Tibial nerve (tissue), 4 donors: ENCODE data around the gene ZMYND15.

ENCODE experiments used
- EP300 ChIP-seq, 2 donors: sonication (generic); formaldehyde crosslinking; IDR thresholded peaks; one replicate each; pipeline ENCODE4 v1.6.1; 2017; ENCODE audit warnings: antibody characterized with exemption in 2 of 2, mild to moderate bottlenecking in 1 of 2
- POLR2A ChIP-seq, 2 donors: fragments of 450-650 bp; IDR thresholded peaks; one replicate each; pipeline ENCODE4 v1.6.1; 2017; ENCODE audit warnings: antibody characterized with exemption in 2 of 2, mild to moderate bottlenecking in 2 of 2, moderate library complexity in 2 of 2
- TF ChIP-seq, protein P1 (sequence below), 5 experiments: fragments of 200-600 bp in 3 of 5; fragments of 450-650 bp in 2 of 5; sonication (generic) in 3 of 5; IDR thresholded peaks; one replicate each; pipeline ENCODE4 v1.5.1; 2016 to 2019; ENCODE audit warnings: antibody characterized with exemption in 5 of 5, mild to moderate bottlenecking in 3 of 5, moderate library complexity in 2 of 5

DNA sequence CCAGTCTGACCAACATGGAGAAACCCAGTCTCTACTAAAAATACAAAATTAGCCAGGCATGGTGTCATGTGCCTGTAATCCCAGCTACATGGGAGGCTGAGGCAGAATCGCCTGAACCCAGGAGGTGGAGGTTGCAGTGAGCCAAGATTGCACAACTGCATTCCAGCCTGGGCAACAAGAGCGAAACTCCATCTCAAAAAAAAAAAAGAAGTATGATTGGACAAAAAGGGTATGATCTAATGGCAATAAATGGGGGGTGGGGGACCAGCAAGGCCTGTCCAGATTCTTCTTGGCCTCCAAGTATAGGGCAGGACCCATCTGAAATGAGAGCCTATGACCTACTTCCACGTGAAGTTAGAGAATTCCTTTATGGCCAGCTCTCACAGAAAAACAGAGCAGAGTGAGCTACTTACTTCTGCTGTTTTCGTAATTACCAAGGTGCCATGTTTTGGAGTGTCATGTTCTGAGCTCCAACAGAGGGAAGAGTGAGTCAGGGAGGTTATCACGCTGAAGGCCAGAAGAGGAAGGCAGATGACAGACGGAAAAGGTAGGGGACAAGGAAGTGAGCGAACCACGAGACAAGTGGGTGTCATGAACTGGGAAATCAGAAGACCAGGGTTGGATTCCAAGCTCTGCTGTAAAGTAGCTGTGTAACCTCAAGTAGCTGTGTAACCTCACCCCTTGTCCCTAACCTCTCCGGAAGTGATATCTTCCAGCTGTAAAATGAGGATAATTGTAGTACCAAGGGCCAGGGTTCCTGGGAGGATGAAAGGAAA is 3.6 kb upstream of the ZMYND15 start:
- TF ChIP-seq, protein P1, sequence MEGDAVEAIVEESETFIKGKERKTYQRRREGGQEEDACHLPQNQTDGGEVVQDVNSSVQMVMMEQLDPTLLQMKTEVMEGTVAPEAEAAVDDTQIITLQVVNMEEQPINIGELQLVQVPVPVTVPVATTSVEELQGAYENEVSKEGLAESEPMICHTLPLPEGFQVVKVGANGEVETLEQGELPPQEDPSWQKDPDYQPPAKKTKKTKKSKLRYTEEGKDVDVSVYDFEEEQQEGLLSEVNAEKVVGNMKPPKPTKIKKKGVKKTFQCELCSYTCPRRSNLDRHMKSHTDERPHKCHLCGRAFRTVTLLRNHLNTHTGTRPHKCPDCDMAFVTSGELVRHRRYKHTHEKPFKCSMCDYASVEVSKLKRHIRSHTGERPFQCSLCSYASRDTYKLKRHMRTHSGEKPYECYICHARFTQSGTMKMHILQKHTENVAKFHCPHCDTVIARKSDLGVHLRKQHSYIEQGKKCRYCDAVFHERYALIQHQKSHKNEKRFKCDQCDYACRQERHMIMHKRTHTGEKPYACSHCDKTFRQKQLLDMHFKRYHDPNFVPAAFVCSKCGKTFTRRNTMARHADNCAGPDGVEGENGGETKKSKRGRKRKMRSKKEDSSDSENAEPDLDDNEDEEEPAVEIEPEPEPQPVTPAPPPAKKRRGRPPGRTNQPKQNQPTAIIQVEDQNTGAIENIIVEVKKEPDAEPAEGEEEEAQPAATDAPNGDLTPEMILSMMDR (IDR thresholded peaks at IDR 0.05) = peak in 1 of 5 experiments; percentile 15
- TF ChIP-seq EP300 (IDR thresholded peaks at IDR 0.05) = peak; percentile 79 to 87
- peak in 1 of 2 donors; percentile 19 for TF ChIP-seq POLR2A (IDR thresholded peaks at IDR 0.05)
